Fibroblast of pulmonary artery (primary cell): ENCODE measurements around the gene DEDD.

ENCODE experiments used
- DNase-seq: peaks from one replicate; pipeline ENCODE4 v3.0.0-alpha.2; 2010; ENCODE audit warnings: low read depth
- H3K4me3 ChIP-seq: replicated peaks from 2 replicates; pipeline ENCODE4 v1.5.1; 2011; ENCODE audit warnings: low read depth, mild to moderate bottlenecking, control low read depth, low read length, moderate library complexity
- TF ChIP-seq, protein P1 (sequence below): IDR thresholded peaks from 2 replicates; pipeline ENCODE4 v1.5.1; 2011; ENCODE audit warnings: mild to moderate bottlenecking, control low read depth, low read length, inconsistent platforms; ENCODE audit errors: missing control alignments

Gene DEDD

GRCh38 chr1:161076410-161076809, 56.1 kb downstream of the DEDD start:
- H3K4me3 ChIP-seq: no peak overlapping the region
- no peak for DNase-seq
- TF ChIP-seq, protein P1, sequence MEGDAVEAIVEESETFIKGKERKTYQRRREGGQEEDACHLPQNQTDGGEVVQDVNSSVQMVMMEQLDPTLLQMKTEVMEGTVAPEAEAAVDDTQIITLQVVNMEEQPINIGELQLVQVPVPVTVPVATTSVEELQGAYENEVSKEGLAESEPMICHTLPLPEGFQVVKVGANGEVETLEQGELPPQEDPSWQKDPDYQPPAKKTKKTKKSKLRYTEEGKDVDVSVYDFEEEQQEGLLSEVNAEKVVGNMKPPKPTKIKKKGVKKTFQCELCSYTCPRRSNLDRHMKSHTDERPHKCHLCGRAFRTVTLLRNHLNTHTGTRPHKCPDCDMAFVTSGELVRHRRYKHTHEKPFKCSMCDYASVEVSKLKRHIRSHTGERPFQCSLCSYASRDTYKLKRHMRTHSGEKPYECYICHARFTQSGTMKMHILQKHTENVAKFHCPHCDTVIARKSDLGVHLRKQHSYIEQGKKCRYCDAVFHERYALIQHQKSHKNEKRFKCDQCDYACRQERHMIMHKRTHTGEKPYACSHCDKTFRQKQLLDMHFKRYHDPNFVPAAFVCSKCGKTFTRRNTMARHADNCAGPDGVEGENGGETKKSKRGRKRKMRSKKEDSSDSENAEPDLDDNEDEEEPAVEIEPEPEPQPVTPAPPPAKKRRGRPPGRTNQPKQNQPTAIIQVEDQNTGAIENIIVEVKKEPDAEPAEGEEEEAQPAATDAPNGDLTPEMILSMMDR: no peak

- no peak for DNase-seq
- H3K4me3 ChIP-seq: no peak overlapping the region
- TF ChIP-seq, protein P1: no peak
These were observed 57.6 kb downstream of the DEDD start for GRCh38 chr1:161074676-161075368.

GRCh38 chr1:161073474-161074121, 58.9 kb downstream of the DEDD start:
- TF ChIP-seq, protein P1: no peak
- no peak for DNase-seq
- no peak overlapping the region for H3K4me3 ChIP-seq

- no peak overlapping the region for H3K4me3 ChIP-seq
- TF ChIP-seq, protein P1: no peak
- no peak for DNase-seq
These were observed 59.6 kb downstream of the DEDD start for GRCh38 chr1:161072751-161073449.

DNA sequence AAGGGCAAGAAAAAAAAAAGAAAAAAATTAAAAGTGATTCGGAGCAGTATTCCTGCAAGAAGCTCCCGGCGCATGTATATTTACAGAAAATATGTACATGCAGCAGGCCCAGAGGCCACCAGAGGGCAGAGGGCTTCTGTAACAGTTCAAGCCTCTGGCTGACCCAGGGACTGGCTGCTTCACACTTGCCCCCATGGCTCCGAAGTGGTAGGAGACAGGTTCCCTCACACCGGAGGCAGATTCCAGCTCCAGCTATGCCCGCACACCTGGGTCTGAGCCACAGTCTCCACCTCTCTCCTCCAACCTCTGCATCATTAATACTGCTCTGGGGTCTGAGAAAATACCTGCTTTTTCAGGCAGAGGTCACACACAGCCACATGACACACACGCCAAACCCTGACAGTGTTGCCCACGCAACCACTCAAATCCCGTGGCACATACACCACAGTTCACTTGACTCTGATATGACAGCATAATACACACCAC, 60.5 kb downstream of the DEDD start:
- peak; percentile 60 for DNase-seq
- TF ChIP-seq, protein P1: peak; percentile 61
- H3K4me3 ChIP-seq: no peak overlapping the region
